ENCODE results near the gene EIF2D.

EIF2D gene

GRCh38 chr1:206577626-206578025, 34.6 kb downstream of the EIF2D start:
- peaks cover 82 to 99% of the 10 kb centered on the region in 2 donors for H3K4me1 Mint-ChIP-seq
- DNase-seq = no peak
- no peak for ATAC-seq (replicated peaks)
- H3K27me3 Mint-ChIP-seq = no peaks in the 10 kb centered on the region
- H3K36me3 Mint-ChIP-seq = peaks cover 56 to 74% of the 10 kb centered on the region in 2 donors
- peaks cover 0 to 2% of the 10 kb centered on the region in 2 donors for H3K9me3 Mint-ChIP-seq
- H3K27ac Mint-ChIP-seq = peak overlapping the region; percentile 99
- H3K4me3 Mint-ChIP-seq = no peak overlapping the region

DNA sequence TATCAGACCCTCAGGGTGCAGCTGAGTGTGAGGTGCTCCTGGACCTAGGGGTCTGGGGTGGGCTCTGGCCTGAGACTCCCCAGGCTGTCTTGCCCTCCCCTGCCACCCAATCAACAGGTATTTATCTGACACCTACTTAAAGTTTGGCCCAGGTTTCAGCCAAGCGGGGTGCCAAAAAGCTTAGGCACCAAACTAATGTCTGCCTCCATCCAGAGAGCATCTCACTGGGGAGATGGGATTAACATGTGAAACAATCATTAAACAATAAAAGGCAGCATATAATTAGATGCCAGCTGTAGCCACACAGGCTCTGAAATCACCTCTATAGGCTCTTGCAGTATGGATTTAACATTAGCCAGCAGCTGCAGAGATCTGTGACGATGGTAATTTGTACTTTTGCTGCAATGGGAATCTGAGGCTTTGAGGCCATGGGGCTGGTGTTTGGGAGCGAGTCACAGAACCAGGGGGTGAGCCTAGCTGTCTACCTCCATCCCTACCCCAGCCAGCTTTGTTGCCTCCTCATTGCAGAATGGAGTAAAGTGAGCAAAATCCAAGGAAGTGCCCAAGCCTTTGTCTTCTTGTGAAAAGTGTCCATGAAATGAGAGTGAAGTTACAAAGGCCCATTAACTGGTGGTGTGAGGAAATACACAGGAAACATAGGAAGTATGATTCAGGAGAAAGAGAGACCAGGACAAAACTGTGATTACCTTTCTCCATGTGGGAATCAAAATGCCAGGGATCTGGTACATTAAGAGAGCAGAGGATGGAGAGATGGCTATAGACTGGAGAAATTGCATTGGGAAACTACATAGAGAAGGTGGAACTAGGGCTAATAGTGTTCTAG, 36.1 kb downstream of the EIF2D start:
- peaks cover 61 to 79% of the 10 kb centered on the region in 2 donors for H3K36me3 Mint-ChIP-seq
- ATAC-seq (replicated peaks) = no peak
- peaks cover 78 to 100% of the 10 kb centered on the region in 2 donors for H3K4me1 Mint-ChIP-seq

GRCh38 chr1:206575165-206575893, 36.9 kb downstream of the EIF2D start:
- ATAC-seq (replicated peaks) (peak; percentile 46 to 49), DNase-seq (peak; percentile 44)
- peaks cover 71 to 99% of the 10 kb centered on the region in 2 donors for H3K4me1 Mint-ChIP-seq
- H3K27ac Mint-ChIP-seq = peak overlapping the region; percentile 99
- H3K36me3 Mint-ChIP-seq = peaks cover 56 to 74% of the 10 kb centered on the region in 2 donors
- no peaks in the 10 kb centered on the region for H3K27me3 Mint-ChIP-seq
- peak overlapping the region; percentile 46 to 77 for H3K4me3 Mint-ChIP-seq
- H3K9me3 Mint-ChIP-seq = no peaks in the 10 kb centered on the region

More for the DNA sequence above, 36.1 kb downstream of the EIF2D start:
- Mint-ChIP-seq H3K4me3 (peak overlapping the region; percentile 46 to 77), H3K27ac (peak overlapping the region; percentile 99), H3K27me3 (no peaks in the 10 kb centered on the region), H3K9me3 (peaks cover 0 to 2% of the 10 kb centered on the region in 2 donors)
- no peak for DNase-seq

- Mint-ChIP-seq H3K36me3 (peaks cover 55 to 70% of the 10 kb centered on the region in 2 donors), H3K9me3 (no peaks in the 10 kb centered on the region), H3K27ac (peak overlapping the region; percentile 59), H3K4me3 (no peak overlapping the region), H3K27me3 (no peaks in the 10 kb centered on the region), H3K4me1 (peaks cover 67 to 99% of the 10 kb centered on the region in 2 donors)
- DNase-seq = no peak
- ATAC-seq (replicated peaks) = no peak
These were observed 38.5 kb downstream of the EIF2D start for GRCh38 chr1:206573762-206574161.

DNA sequence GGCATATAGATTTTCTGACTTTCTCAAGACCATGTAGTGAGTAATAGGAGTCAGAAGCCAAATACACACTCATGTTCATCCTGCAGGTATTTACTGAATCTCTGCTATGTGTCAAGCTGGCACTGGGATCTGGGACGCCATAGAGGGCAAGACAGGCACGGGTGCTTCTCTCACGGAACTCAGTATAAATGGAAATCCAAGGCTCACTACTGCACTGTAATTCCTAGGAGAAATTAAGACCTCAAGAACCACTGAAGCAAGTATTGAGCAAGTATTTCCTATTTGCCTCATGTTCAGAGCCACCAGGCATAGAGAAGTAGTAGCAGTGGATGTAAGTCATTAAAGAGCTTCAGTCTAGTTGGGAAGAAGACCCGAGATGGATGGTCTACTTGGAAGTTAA, 38.9 kb downstream of the EIF2D start:
- Mint-ChIP-seq H3K27ac (peak overlapping the region; percentile 59), H3K36me3 (peaks cover 58 to 70% of the 10 kb centered on the region in 2 donors), H3K4me1 (peaks cover 67 to 99% of the 10 kb centered on the region in 2 donors), H3K4me3 (no peak overlapping the region), H3K27me3 (no peaks in the 10 kb centered on the region), H3K9me3 (no peaks in the 10 kb centered on the region)
- no peak for DNase-seq
- no peak for ATAC-seq (replicated peaks)

DNA sequence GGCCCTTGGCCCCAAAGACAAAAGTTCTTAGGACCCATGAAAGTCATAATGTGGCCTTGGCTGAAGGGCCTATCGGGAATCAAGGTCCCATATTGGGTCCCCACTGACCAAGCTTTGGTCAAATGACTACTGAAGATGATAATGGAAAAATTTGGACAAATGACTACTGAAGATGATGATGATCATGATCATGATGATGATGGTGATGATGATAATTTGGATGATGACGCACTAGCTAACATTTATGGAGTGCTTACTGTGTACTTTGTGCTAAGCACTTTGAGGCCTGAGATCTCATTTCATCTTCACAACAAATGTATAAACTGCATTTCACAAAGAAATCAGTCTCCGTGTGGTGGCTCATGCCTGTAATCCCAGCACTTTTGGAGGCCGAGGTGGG, 39.4 kb downstream of the EIF2D start:
- Mint-ChIP-seq H3K27me3 (no peaks in the 10 kb centered on the region), H3K4me1 (peaks cover 67 to 99% of the 10 kb centered on the region in 2 donors), H3K36me3 (peaks cover 62 to 70% of the 10 kb centered on the region in 2 donors), H3K4me3 (no peak overlapping the region), H3K9me3 (no peaks in the 10 kb centered on the region), H3K27ac (peak overlapping the region; percentile 59)
- no peak for DNase-seq
- ATAC-seq (replicated peaks) = no peak

- H3K27ac Mint-ChIP-seq = no peak overlapping the region
- peaks cover 64 to 77% of the 10 kb centered on the region in 2 donors for H3K36me3 Mint-ChIP-seq
- H3K9me3 Mint-ChIP-seq = no peaks in the 10 kb centered on the region
- no peak for ATAC-seq (replicated peaks)
- no peaks in the 10 kb centered on the region for H3K27me3 Mint-ChIP-seq
- peaks cover 68 to 97% of the 10 kb centered on the region in 2 donors for H3K4me1 Mint-ChIP-seq
- peak overlapping the region; percentile 21 to 55 for H3K4me3 Mint-ChIP-seq
- DNase-seq = no peak
These were observed 41.7 kb downstream of the EIF2D start for GRCh38 chr1:206570529-206570928.

GRCh38 chr1:206569556-206569955, 42.7 kb downstream of the EIF2D start:
- Mint-ChIP-seq H3K27ac (peak overlapping the region; percentile 75), H3K4me1 (peaks cover 72 to 97% of the 10 kb centered on the region in 2 donors), H3K4me3 (peak overlapping the region in 1 of 2 donors; percentile 53), H3K27me3 (no peaks in the 10 kb centered on the region), H3K9me3 (no peaks in the 10 kb centered on the region), H3K36me3 (peaks cover 70 to 87% of the 10 kb centered on the region in 2 donors)
- ATAC-seq (replicated peaks) (peak; percentile 72 to 83), DNase-seq (no peak)

GRCh38 chr1:206568779-206569352, 43.4 kb downstream of the EIF2D start:
- peak overlapping the region; percentile 25 to 39 for H3K4me3 Mint-ChIP-seq
- ATAC-seq (replicated peaks) (no peak), DNase-seq (no peak)
- H3K36me3 Mint-ChIP-seq = peaks cover 72 to 88% of the 10 kb centered on the region in 2 donors
- no peaks in the 10 kb centered on the region for H3K27me3 Mint-ChIP-seq
- H3K9me3 Mint-ChIP-seq = no peaks in the 10 kb centered on the region
- peak overlapping the region; percentile 92 for H3K27ac Mint-ChIP-seq
- peaks cover 74 to 97% of the 10 kb centered on the region in 2 donors for H3K4me1 Mint-ChIP-seq

DNA sequence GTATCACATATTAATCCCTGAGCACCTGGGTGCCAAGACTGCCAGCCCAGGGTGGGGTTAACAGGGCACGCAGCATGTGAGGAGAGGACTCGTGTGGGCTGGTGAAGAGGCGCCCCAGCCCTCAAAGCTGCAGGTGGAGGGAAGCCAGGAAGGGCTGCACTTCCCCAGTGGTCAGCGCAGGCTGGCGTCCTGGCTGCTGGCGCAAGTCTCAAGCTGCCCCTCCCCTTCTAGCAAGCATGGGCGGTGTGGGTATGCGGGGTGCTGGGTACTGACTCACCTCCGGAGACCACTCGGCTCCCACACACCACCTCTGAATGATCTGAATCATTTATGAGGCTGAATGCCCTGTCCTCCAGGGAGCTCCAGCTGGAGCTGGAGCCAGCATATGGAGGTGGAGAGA, 44.0 kb downstream of the EIF2D start:
- Mint-ChIP-seq H3K27ac (peak overlapping the region; percentile 92), H3K9me3 (no peaks in the 10 kb centered on the region), H3K36me3 (peaks cover 71 to 88% of the 10 kb centered on the region in 2 donors), H3K4me3 (peak overlapping the region in 1 of 2 donors; percentile 39), H3K27me3 (no peaks in the 10 kb centered on the region), H3K4me1 (peaks cover 75 to 97% of the 10 kb centered on the region in 2 donors)
- ATAC-seq (replicated peaks) (no peak), DNase-seq (no peak)

DNA sequence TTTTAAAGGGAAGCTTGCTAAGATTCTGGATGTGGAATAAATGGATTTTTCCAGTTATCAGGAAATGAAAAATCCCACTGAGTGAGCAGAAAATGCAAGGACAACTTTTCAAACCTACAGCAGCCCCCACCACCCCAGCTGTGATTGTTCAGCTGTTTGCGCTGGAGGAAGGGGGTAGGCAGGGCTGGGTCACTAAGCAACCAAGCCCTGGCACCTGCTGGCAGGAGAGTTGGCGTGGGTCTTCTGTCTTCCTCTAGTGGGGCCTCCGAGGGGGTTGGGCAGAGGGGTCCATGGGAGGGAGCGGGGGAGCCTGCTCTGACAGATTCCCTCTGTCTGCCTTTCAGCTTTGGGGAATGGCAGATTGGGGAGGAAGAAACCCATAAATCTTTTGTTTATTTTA, 45.3 kb downstream of the EIF2D start:
- Mint-ChIP-seq H3K27ac (peak overlapping the region; percentile 92), H3K9me3 (peaks cover 0 to 2% of the 10 kb centered on the region in 2 donors), H3K27me3 (no peaks in the 10 kb centered on the region), H3K4me3 (peak overlapping the region; percentile 28 to 48), H3K4me1 (peaks cover 79 to 97% of the 10 kb centered on the region in 2 donors), H3K36me3 (peaks cover 70 to 86% of the 10 kb centered on the region in 2 donors)
- ATAC-seq (replicated peaks) (no peak), DNase-seq (no peak)

- peak overlapping the region; percentile 31 for H3K27ac Mint-ChIP-seq
- peaks cover 77 to 93% of the 10 kb centered on the region in 2 donors for H3K4me1 Mint-ChIP-seq
- H3K9me3 Mint-ChIP-seq = peaks cover 0 to 2% of the 10 kb centered on the region in 2 donors
- ATAC-seq (replicated peaks) (no peak), DNase-seq (no peak)
- no peaks in the 10 kb centered on the region for H3K27me3 Mint-ChIP-seq
- H3K36me3 Mint-ChIP-seq = peaks cover 68 to 88% of the 10 kb centered on the region in 2 donors
- H3K4me3 Mint-ChIP-seq = no peak overlapping the region
These were observed 46.3 kb downstream of the EIF2D start for GRCh38 chr1:206565995-206566394.

DNA sequence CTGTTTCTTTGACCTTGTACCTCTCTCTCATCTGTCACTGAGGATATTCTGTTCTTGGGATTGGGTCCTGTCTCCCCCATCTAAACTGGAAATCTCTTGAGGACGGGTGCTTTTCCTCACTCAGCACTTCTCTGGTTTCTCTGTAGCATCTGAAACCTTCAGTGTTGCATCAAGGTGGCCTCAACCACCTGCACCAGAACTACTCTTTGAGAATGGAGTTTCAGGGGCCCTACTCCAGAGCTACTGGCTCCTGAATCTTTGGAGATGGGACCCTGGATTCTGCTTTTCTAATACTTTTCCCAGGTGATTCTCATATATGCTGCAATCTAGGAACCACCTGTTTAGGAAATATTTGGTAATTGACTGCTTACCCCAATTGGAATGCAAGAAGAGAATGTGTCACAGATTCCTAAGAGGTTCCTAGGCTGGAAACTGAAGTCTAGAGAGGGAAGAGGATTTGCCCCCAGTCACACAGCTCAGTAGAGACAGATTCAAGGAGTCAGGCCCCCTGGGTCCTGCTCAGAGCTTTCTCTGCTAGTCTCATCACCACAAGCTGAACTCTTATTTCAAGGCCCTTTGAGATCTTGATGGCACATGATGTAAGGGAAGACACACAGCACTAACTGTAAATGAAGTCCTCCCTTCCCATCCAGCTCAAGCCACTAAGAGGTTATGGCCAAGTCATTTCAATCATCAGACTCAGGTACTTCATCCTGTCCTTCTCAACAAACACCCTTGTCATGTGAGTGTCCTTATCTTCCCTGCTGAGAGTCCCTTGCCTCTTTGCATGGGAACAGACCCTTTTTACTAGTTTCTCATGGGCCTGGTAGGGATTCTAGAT, 48.7 kb downstream of the EIF2D start:
- peaks cover 78 to 85% of the 10 kb centered on the region in 2 donors for H3K4me1 Mint-ChIP-seq
- peaks cover 68 to 92% of the 10 kb centered on the region in 2 donors for H3K36me3 Mint-ChIP-seq
- H3K9me3 Mint-ChIP-seq = peaks cover 0 to 2% of the 10 kb centered on the region in 2 donors
- H3K27ac Mint-ChIP-seq = peak overlapping the region; percentile 94
- peak; percentile 14 to 21 for ATAC-seq (replicated peaks)
- DNase-seq = no peak
- H3K4me3 Mint-ChIP-seq = peak overlapping the region; percentile 73 to 78
- no peaks in the 10 kb centered on the region for H3K27me3 Mint-ChIP-seq

Measured in stimulated activated naive B cell treated with anti-CD40 and anti-IgM and Interleukin-4, amounts not matched to agents 10 μg/mL and 1 μg/mL and 100 μg/mL, for 72 hours (primary cell).